Epithelial cell of proximal tubule (primary cell): ENCODE results near the gene SEMA5A. TPM values are rescaled to one million over a fixed set of nuclear protein-coding genes. Genes with fewer than 3 reads are reported as not detected.

Experiments
- DNase-seq: peaks from one replicate; pipeline ENCODE4 v3.0.0-alpha.2; 2011; ENCODE audit warnings: low read depth
- H3K4me3 ChIP-seq: 2 replicates; pipeline ENCODE4 v1.5.1; 2011; ENCODE audit warnings: low read depth, mild to moderate bottlenecking, low read length
- CTCF ChIP-seq: conservative IDR thresholded peaks from 2 replicates; pipeline ENCODE4 v1.5.1; 2012; ENCODE audit warnings: low read depth, mild to moderate bottlenecking, low read length
- total RNA-seq: library from RNA; depleted of rRNA; stranded (reverse); fragments of >200 nt; gene quantifications from 2 replicates; pipeline ENCODE4 v1.2.3, GENCODE V29; 2015

SEMA5A gene
- total RNA-seq, 1 donor from 2014 or later = 4.0 TPM

GRCh38 chr5:9105851-9106250 is 440.0 kb downstream of the SEMA5A start:
- no peak overlapping the region for H3K4me3 ChIP-seq
- no peak for DNase-seq
- no peak for TF ChIP-seq CTCF

- DNase-seq = no peak
- H3K4me3 ChIP-seq = no peak overlapping the region
- no peak for TF ChIP-seq CTCF
Measured at GRCh38 chr5:9104571-9105339, 441.1 kb downstream of the SEMA5A start.

GRCh38 chr5:9103290-9103689 is 442.6 kb downstream of the SEMA5A start:
- no peak for DNase-seq
- no peak for TF ChIP-seq CTCF

GRCh38 chr5:9099689-9100088 is 446.2 kb downstream of the SEMA5A start:
- DNase-seq = no peak
- peak; percentile 30 for TF ChIP-seq CTCF
- no peak overlapping the region for H3K4me3 ChIP-seq

More at GRCh38 chr5:9103290-9103689, 442.6 kb downstream of the SEMA5A start:
- no peak overlapping the region for H3K4me3 ChIP-seq

- no peak for TF ChIP-seq CTCF
- H3K4me3 ChIP-seq = no peak overlapping the region
- no peak for DNase-seq
Measured at GRCh38 chr5:9098990-9099389, 446.9 kb downstream of the SEMA5A start.

- no peak overlapping the region for H3K4me3 ChIP-seq
- DNase-seq = no peak
- TF ChIP-seq CTCF = no peak
Measured at GRCh38 chr5:9094582-9094981, 451.3 kb downstream of the SEMA5A start.
